Testis (tissue), 2 donors: ENCODE measurements around the gene SGK2.

Experiments
- CTCF ChIP-seq, 3 experiments: fragments of 450-650 bp in 2 of 3; fragments of 200-600 bp in 1 of 3; sonication (generic) in 1 of 3; IDR thresholded peaks; one replicate each; pipeline ENCODE4 v1.5.1; 2016 to 2019; ENCODE audit warnings: antibody characterized with exemption in 3 of 3, mild to moderate bottlenecking in 2 of 3, moderate library complexity in 1 of 3
- POLR2A ChIP-seq: fragments of 450-650 bp; IDR thresholded peaks from one replicate; pipeline ENCODE4 v1.6.1; 2017; ENCODE audit warnings: antibody characterized with exemption, mild to moderate bottlenecking, moderate library complexity

GRCh38 chr20:43513931-43514647 lies 44.7 kb upstream of the SGK2 start:
- TF ChIP-seq CTCF (IDR thresholded peaks at IDR 0.05) (no peak), POLR2A (no peak)
